H9 (cell line): ENCODE measurements around the gene CDK14. TPM values are rescaled to one million over a fixed set of nuclear protein-coding genes. Genes with fewer than 3 reads are reported as not detected.

Experiments
- DNase-seq: peaks from one replicate; pipeline ENCODE4 v3.0.0-alpha.2; 2017
- H2AFZ ChIP-seq: one replicate; pipeline ENCODE4 v1.6.1; 2013; ENCODE audit warnings: mild to moderate bottlenecking, low read length, control low read depth, moderate library complexity
- H2AK5ac ChIP-seq: 2 replicates; pipeline ENCODE4 v1.6.1; 2013; ENCODE audit warnings: low read length, control low read depth, mixed read lengths; ENCODE audit not compliant: insufficient read length
- H2BK120ac ChIP-seq: one replicate; pipeline ENCODE4 v1.6.1; 2013; ENCODE audit warnings: low read depth, mild to moderate bottlenecking, low read length, control low read depth, inconsistent platforms; ENCODE audit not compliant: poor library complexity, severe bottlenecking
- H2BK12ac ChIP-seq: 2 replicates; pipeline ENCODE4 v1.6.1; 2013; ENCODE audit warnings: low read length, control low read depth, mixed read lengths, low read depth; ENCODE audit not compliant: insufficient read length
- H2BK15ac ChIP-seq: 2 replicates; pipeline ENCODE4 v1.6.1; 2013; ENCODE audit warnings: low read depth, low read length, control low read depth
- H2BK20ac ChIP-seq: one replicate; pipeline ENCODE4 v1.6.1; 2013; ENCODE audit warnings: low read depth, mild to moderate bottlenecking, low read length, control low read depth, inconsistent platforms; ENCODE audit not compliant: poor library complexity, severe bottlenecking
- H2BK5ac ChIP-seq: 2 replicates; pipeline ENCODE4 v1.6.1; 2013; ENCODE audit warnings: low read length, control low read depth, mixed read lengths; ENCODE audit not compliant: insufficient read length
- H3K14ac ChIP-seq: 2 replicates; pipeline ENCODE4 v1.6.1; 2013; ENCODE audit warnings: low read length, control low read depth; ENCODE audit not compliant: insufficient read depth
- H3K18ac ChIP-seq: 2 replicates; pipeline ENCODE4 v1.6.1; 2013; ENCODE audit warnings: low read depth, mild to moderate bottlenecking, mixed read lengths, low read length, control low read depth; ENCODE audit not compliant: insufficient read length
- H3K23ac ChIP-seq: 2 replicates; pipeline ENCODE4 v1.6.1; 2013; ENCODE audit warnings: low read length, control low read depth, mixed read lengths, low read depth; ENCODE audit not compliant: insufficient read length
- H3K23me2 ChIP-seq: 2 replicates; pipeline ENCODE4 v1.6.1; 2013; ENCODE audit warnings: low read depth, mild to moderate bottlenecking, mixed read lengths, low read length, control low read depth; ENCODE audit not compliant: insufficient read length, poor library complexity, severe bottlenecking
- H3K27ac ChIP-seq: 2 replicates; pipeline ENCODE4 v1.5.1; 2013; ENCODE audit warnings: low read length, control low read depth, mixed read lengths, low read depth; ENCODE audit not compliant: insufficient read length
- H3K27me3 ChIP-seq: 2 replicates; pipeline ENCODE4 v1.6.1; 2013; ENCODE audit warnings: low read length, control low read depth, inconsistent platforms; ENCODE audit not compliant: insufficient read depth
- H3K4ac ChIP-seq: 2 replicates; pipeline ENCODE4 v1.6.1; 2013; ENCODE audit warnings: low read depth, mild to moderate bottlenecking, control low read depth, inconsistent platforms, low read length, moderate library complexity
- H3K4me1 ChIP-seq: 2 replicates; pipeline ENCODE4 v1.6.1; 2013; ENCODE audit warnings: low read length, control low read depth, inconsistent platforms; ENCODE audit not compliant: insufficient read depth
- H3K4me2 ChIP-seq: 2 replicates; pipeline ENCODE4 v1.6.1; 2013; ENCODE audit warnings: low read length, control low read depth, mixed read lengths; ENCODE audit not compliant: insufficient read length, insufficient read depth
- H3K56ac ChIP-seq: 2 replicates; pipeline ENCODE4 v1.6.1; 2013; ENCODE audit warnings: low read depth, mild to moderate bottlenecking, mixed read lengths, low read length, control low read depth; ENCODE audit not compliant: insufficient read length
- H3K79me1 ChIP-seq: 2 replicates; pipeline ENCODE4 v1.6.1; 2013; ENCODE audit warnings: low read depth, mild to moderate bottlenecking, moderate library complexity, low read length, control low read depth, inconsistent platforms; ENCODE audit not compliant: insufficient read depth, poor library complexity, severe bottlenecking
- H3K79me2 ChIP-seq: 2 replicates; pipeline ENCODE4 v1.6.1; 2013; ENCODE audit warnings: low read length, control low read depth, inconsistent platforms; ENCODE audit not compliant: insufficient read depth
- H3K9ac ChIP-seq: 2 replicates; pipeline ENCODE4 v1.6.1; 2013; ENCODE audit warnings: low read length, control low read depth, mixed read lengths; ENCODE audit not compliant: insufficient read length; ENCODE audit errors: extremely low read depth
- H3K9me3 ChIP-seq: one replicate; pipeline ENCODE4 v1.6.1; 2013; ENCODE audit warnings: low read depth, low read length, inconsistent platforms; ENCODE audit not compliant: control insufficient read depth
- H3T11ph ChIP-seq: one replicate; pipeline ENCODE4 v1.6.1; 2013; ENCODE audit warnings: mild to moderate bottlenecking, low read length, control low read depth, inconsistent platforms
- H4K20me1 ChIP-seq: one replicate; pipeline ENCODE4 v1.6.1; 2013; ENCODE audit not compliant: control insufficient read depth, insufficient read length, insufficient read depth
- H4K5ac ChIP-seq: 2 replicates; pipeline ENCODE4 v1.6.1; 2013; ENCODE audit warnings: low read depth, mild to moderate bottlenecking, mixed read lengths, low read length, control low read depth; ENCODE audit not compliant: insufficient read length
- H4K8ac ChIP-seq: replicated peaks from 2 replicates; pipeline ENCODE4 v1.6.1; 2013; ENCODE audit warnings: low read length, control low read depth, mixed read lengths, low read depth; ENCODE audit not compliant: insufficient read length
- H4K91ac ChIP-seq: 2 replicates; pipeline ENCODE4 v1.6.1; 2013; ENCODE audit warnings: low read depth, mild to moderate bottlenecking, moderate library complexity, mixed read lengths, low read length, control low read depth; ENCODE audit not compliant: insufficient read length
- H3K27ac Mint-ChIP-seq, 3 experiments: 2 replicates in 2 of 3; 3 replicates in 1 of 3; pipeline ENCODE4 v1.8.0; 2020 to 2021; ENCODE audit warnings: mixed read lengths in 3 of 3, mild to moderate bottlenecking in 1 of 3, moderate library complexity in 1 of 3
- H3K27me3 Mint-ChIP-seq: 2 replicates; pipeline ENCODE4 v1.8.0; 2021; ENCODE audit warnings: low read depth, mild to moderate bottlenecking, moderate library complexity, mixed read lengths
- H3K36me3 Mint-ChIP-seq, 3 experiments: 2 replicates in 2 of 3; 3 replicates in 1 of 3; pipeline ENCODE4 v1.8.0; 2020 to 2021; ENCODE audit warnings: low read depth in 3 of 3, mixed read lengths in 3 of 3; ENCODE audit not compliant: insufficient read depth in 1 of 3
- H3K4me1 Mint-ChIP-seq, 2 experiments: 2 replicates each; pipeline ENCODE4 v1.8.0; 2020; ENCODE audit warnings: mixed read lengths in 2 of 2
- H3K4me3 Mint-ChIP-seq, 2 experiments: 2 replicates in 1 of 2; 3 replicates in 1 of 2; pipeline ENCODE4 v1.8.0; 2020 to 2021; ENCODE audit warnings: mild to moderate bottlenecking in 2 of 2, mixed read lengths in 2 of 2, moderate library complexity in 1 of 2
- H3K9me3 Mint-ChIP-seq, 2 experiments: 2 replicates in 1 of 2; 3 replicates in 1 of 2; pipeline ENCODE4 v1.8.0; 2020; ENCODE audit warnings: mild to moderate bottlenecking in 2 of 2, mixed read lengths in 2 of 2, moderate library complexity in 1 of 2
- CTCF ChIP-seq: fragments of 200-600 bp; sonication (generic); conservative IDR thresholded peaks from 3 replicates; pipeline ENCODE4 v1.8.0; 2021; ENCODE audit warnings: antibody characterized with exemption, mild to moderate bottlenecking
- WGBS: extraction: QIAGEN DNeasy Blood & Tissue Kit; methylation state at CpG from one replicate; pipeline ENCODE4 v1.1.7; 2013; ENCODE audit warnings: missing lambda C conversion rate, low lambda C conversion rate, mixed read lengths; ENCODE audit not compliant: insufficient read length; ENCODE audit errors: extremely low coverage; 5-methylcytosine and 5-hydroxymethylcytosine counted together
- total RNA-seq: library from RNA; stranded (reverse); gene quantifications from 2 replicates; pipeline ENCODE4 v1.2.1, GENCODE V29; 2021

The CDK14 gene
- total RNA-seq, 1 experiment from 2014 or later = 23.9 TPM

- Mint-ChIP-seq H3K27ac (no peak overlapping the region), H3K36me3 (peaks cover 0 to 4% (median 0%) of the 10 kb centered on the region in 3 experiments; a peak in 3 of 7 replicates), H3K4me1 (peaks cover 14 to 18% of the 10 kb centered on the region in 2 experiments), H3K4me3 (no peak overlapping the region), H3K27me3 (no peaks in the 10 kb centered on the region), H3K9me3 (no peaks in the 10 kb centered on the region; a peak in 1 of 5 replicates)
- WGBS = no CpG with 5 or more reads among the region's 5 CpGs
- Histone ChIP-seq H2BK120ac (no peak overlapping the region), H3K4ac (no peak overlapping the region), H3K9ac (no peak overlapping the region), H3K14ac (no peak overlapping the region), H3K9me3 (no peaks in the 10 kb centered on the region), H3K27me3 (no peaks in the 10 kb centered on the region), H3K4me2 (no peak overlapping the region), H3K79me1 (no peaks in the 10 kb centered on the region), H3K27ac (no peak overlapping the region), H2AK5ac (no peak overlapping the region), H4K8ac (no peak overlapping the region), H2BK15ac (no peak overlapping the region), H2BK20ac (no peak overlapping the region), H2BK12ac (no peak overlapping the region), H3K79me2 (no peaks in the 10 kb centered on the region), H3K4me1 (0 out of 2 replicates have a peak, but pooled peaks cover 4% of the 10 kb centered on the region), H3T11ph (no peak overlapping the region), H4K20me1 (no peaks in the 10 kb centered on the region), H3K56ac (no peak overlapping the region), H3K18ac (no peak overlapping the region), H2AFZ (no peak overlapping the region), H4K5ac (no peak overlapping the region), H4K91ac (no peak overlapping the region), H2BK5ac (no peak overlapping the region), H3K23me2 (no peaks in the 10 kb centered on the region), H3K23ac (no peak overlapping the region)
- no peak for TF ChIP-seq CTCF
- no peak for DNase-seq
Measured at GRCh38 chr7:91068136-91068795, 472.1 kb downstream of the CDK14 start.
